ENCODE results near the gene RPL13. TPM values are rescaled to one million over a fixed set of nuclear protein-coding genes. Genes with fewer than 3 reads are reported as not detected.

RPL13 gene
- total RNA-seq, 1 experiment from 2014 or later, result 2,157 TPM

GRCh38 chr16:89602273-89602951 is 41.9 kb downstream of the RPL13 start:
- no CpG with 5 or more reads among the region's 22 CpGs for WGBS (ENCODE audit: extremely low coverage, insufficient read length, low lambda C conversion rate)
- Histone ChIP-seq H3K9me3 (ENCODE audit: control insufficient read depth, low read depth, low read length) (no peaks in the 10 kb centered on the region), H4K91ac (ENCODE audit: insufficient read length, low read depth, low read length) (no peak overlapping the region), H3K18ac (ENCODE audit: insufficient read length, low read depth, low read length) (no peak overlapping the region), H3K27me3 (ENCODE audit: insufficient read depth, low read length) (no peaks in the 10 kb centered on the region), H4K20me1 (ENCODE audit: control insufficient read depth, insufficient read depth, insufficient read length) (no peaks in the 10 kb centered on the region), H4K5ac (ENCODE audit: insufficient read length, low read depth, low read length) (no peak overlapping the region), H2BK120ac (ENCODE audit: low read depth, low read length, poor library complexity, severe bottlenecking) (no peak overlapping the region), H3K23me2 (ENCODE audit: insufficient read length, low read depth, low read length, poor library complexity, severe bottlenecking) (no peaks in the 10 kb centered on the region), H3K23ac (ENCODE audit: insufficient read length, low read depth, low read length) (no peak overlapping the region), H3K9ac (ENCODE audit: extremely low read depth, insufficient read length, low read length) (no peak overlapping the region), H3K4me1 (ENCODE audit: insufficient read depth, low read length) (no peaks in the 10 kb centered on the region; the same call in 1 of the 2 replicates), H3K27ac (ENCODE audit: insufficient read length, low read depth, low read length) (no peak overlapping the region), H2AK5ac (ENCODE audit: insufficient read length, low read length) (no peak overlapping the region), H2BK15ac (ENCODE audit: low read depth, low read length) (no peak overlapping the region), H3K14ac (ENCODE audit: insufficient read depth, low read length) (no peak overlapping the region), H3K79me1 (ENCODE audit: insufficient read depth, low read depth, low read length, poor library complexity, severe bottlenecking) (no peaks in the 10 kb centered on the region), H3K4me2 (ENCODE audit: insufficient read depth, insufficient read length, low read length) (no peak overlapping the region), H3K79me2 (ENCODE audit: insufficient read depth, low read length) (no peaks in the 10 kb centered on the region), H3T11ph (ENCODE audit: low read length) (no peak overlapping the region), H2BK12ac (ENCODE audit: insufficient read length, low read depth, low read length) (no peak overlapping the region), H2BK20ac (ENCODE audit: low read depth, low read length, poor library complexity, severe bottlenecking) (no peak overlapping the region), H3K4ac (ENCODE audit: low read depth, low read length) (no peak overlapping the region), H2BK5ac (ENCODE audit: insufficient read length, low read length) (no peak overlapping the region), H3K56ac (ENCODE audit: insufficient read length, low read depth, low read length) (no peak overlapping the region), H2AFZ (ENCODE audit: low read length) (no peak overlapping the region), H4K8ac (replicated peaks; ENCODE audit: insufficient read length, low read depth, low read length) (no peak overlapping the region)
- Mint-ChIP-seq H3K27me3 (ENCODE audit: low read depth) (peaks cover 4% of the 10 kb centered on the region), H3K27ac (no peak overlapping the region), H3K9me3 (no peaks in the 10 kb centered on the region; a peak in 1 of 5 replicates), H3K4me1 (peaks cover 5 to 12% of the 10 kb centered on the region in 2 experiments), H3K4me3 (peak overlapping the region in 1 of 2 experiments; percentile 48; a peak in 2 of 5 replicates), H3K36me3 (ENCODE audit: insufficient read depth in 1 of 3, low read depth in 3 of 3) (no peaks in the 10 kb centered on the region)
- TF ChIP-seq, protein P1, sequence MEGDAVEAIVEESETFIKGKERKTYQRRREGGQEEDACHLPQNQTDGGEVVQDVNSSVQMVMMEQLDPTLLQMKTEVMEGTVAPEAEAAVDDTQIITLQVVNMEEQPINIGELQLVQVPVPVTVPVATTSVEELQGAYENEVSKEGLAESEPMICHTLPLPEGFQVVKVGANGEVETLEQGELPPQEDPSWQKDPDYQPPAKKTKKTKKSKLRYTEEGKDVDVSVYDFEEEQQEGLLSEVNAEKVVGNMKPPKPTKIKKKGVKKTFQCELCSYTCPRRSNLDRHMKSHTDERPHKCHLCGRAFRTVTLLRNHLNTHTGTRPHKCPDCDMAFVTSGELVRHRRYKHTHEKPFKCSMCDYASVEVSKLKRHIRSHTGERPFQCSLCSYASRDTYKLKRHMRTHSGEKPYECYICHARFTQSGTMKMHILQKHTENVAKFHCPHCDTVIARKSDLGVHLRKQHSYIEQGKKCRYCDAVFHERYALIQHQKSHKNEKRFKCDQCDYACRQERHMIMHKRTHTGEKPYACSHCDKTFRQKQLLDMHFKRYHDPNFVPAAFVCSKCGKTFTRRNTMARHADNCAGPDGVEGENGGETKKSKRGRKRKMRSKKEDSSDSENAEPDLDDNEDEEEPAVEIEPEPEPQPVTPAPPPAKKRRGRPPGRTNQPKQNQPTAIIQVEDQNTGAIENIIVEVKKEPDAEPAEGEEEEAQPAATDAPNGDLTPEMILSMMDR (conservative IDR thresholded peaks at IDR 0.05), result no peak
- peak; percentile 70 for DNase-seq
